Left colon (tissue), 2 donors: ENCODE measurements around the gene USP14. TPM values are rescaled to one million over a fixed set of nuclear protein-coding genes. Genes with fewer than 3 reads are reported as not detected.

Experiments
- microRNA-seq, 2 donors: library from miRNA; unstranded; fragments of <30 nt; microRNA quantifications; one replicate each; pipeline versions ENCODE4 v1.1.0 to v1.2.0, GENCODE V29; 2020
- total RNA-seq, 2 donors: library from RNA; stranded (reverse); fragmentation: NEBNext Ultra II Directional; extraction: Animal tissue kit (Norgen Biotek cat#: 25700); gene quantifications; one replicate each; pipeline ENCODE4 v1.2.1, GENCODE V29; 2021
- donor health status: DM: no; HTN: no; CAD: no.
- donor health status: DM: yes; HTN: yes; CAD: no.

The USP14 gene
- total RNA-seq, 2 donors from 2014 or later: 27.9 to 39.3 TPM

Small RNA genes lying within 50 kb of the gene (microRNA-seq; reads per million reads assigned to microRNA genes)
- 0 reads per million in 2 donors for gene MIR8078

Other genes with a start within 250 kb of the USP14 start
- under 1 TPM in 1 of 2 donors, not detected in 1; 0.34 TPM for gene TUBB8B, start 108.9 kb upstream of the USP14 start, total RNA-seq
- 10 to 100 TPM; 18.6 to 22.9 TPM for gene THOC1, start 109.5 kb downstream of the USP14 start, total RNA-seq